Endothelial cell of umbilical vein (primary cell): ENCODE measurements around the gene IPO9. TPM values are rescaled to one million over a fixed set of nuclear protein-coding genes. Genes with fewer than 3 reads are reported as not detected.

Experiments used
- BruUV-seq: library from RNA; stranded (reverse); fragments of 400-500 nt; replicated peaks from 2 replicates; lab custom pipeline; 2021; lab: Mats Ljungman, UMichigan
- CTCF ChIA-PET: fragments of 300-600, 350-600 bp; sonication (Branson Sonifier 250); formaldehyde crosslinking; loops from one replicate; lab custom pipeline; 2021; ENCODE audit warnings: antibody characterized with exemption, inconsistent platforms; lab: Charles Lee
- POLR2A ChIA-PET: fragments of 300-600, 350-600 bp; sonication (Branson Sonifier 250); formaldehyde crosslinking; loops from one replicate; lab custom pipeline; 2021; ENCODE audit warnings: antibody characterized with exemption, inconsistent platforms; lab: Charles Lee
- DNase-seq: peaks from one replicate; pipeline ENCODE4 v3.0.0-alpha.2; 2011; ENCODE audit warnings: low read depth, low spot score
- FAIRE-seq: peaks from 2 replicates; lab custom pipeline; 2011; peaks lifted over from hg19 to GRCh38; lab: Jason Lieb, UNC
- H2AFZ ChIP-seq: 2 replicates; pipeline ENCODE4 v1.6.0; 2012; ENCODE audit warnings: low read depth, low read length, control low read depth, inconsistent platforms
- H3K27ac ChIP-seq: 2 replicates; pipeline ENCODE4 v1.5.1; 2011; ENCODE audit warnings: low read depth, mild to moderate bottlenecking, control low read depth, low read length, moderate library complexity; ENCODE audit not compliant: insufficient read depth
- H3K27me3 ChIP-seq, 2 experiments: 2 replicates each; pipeline versions ENCODE4 v1.6.0 to v1.6.1; 2011; ENCODE audit warnings: low read length in 2 of 2, mixed read lengths in 1 of 2; ENCODE audit not compliant: control insufficient read depth in 2 of 2, insufficient read depth in 2 of 2
- H3K36me3 ChIP-seq, 2 experiments: 2 replicates in 1 of 2; 3 replicates in 1 of 2; pipeline ENCODE4 v1.5.1; 2011; ENCODE audit warnings: low read length in 2 of 2, mild to moderate bottlenecking in 1 of 2, moderate library complexity in 1 of 2; ENCODE audit not compliant: control insufficient read depth in 2 of 2, insufficient read depth in 2 of 2; ENCODE audit errors: extremely low read depth in 1 of 2
- H3K4me1 ChIP-seq: 3 replicates; pipeline ENCODE4 v1.5.1; 2011; ENCODE audit warnings: mild to moderate bottlenecking, low read length; ENCODE audit not compliant: control insufficient read depth, insufficient read depth; ENCODE audit errors: extremely low read depth
- H3K4me2 ChIP-seq: 2 replicates; pipeline ENCODE4 v1.6.1; 2011; ENCODE audit warnings: low read length, control low read depth, mixed read lengths; ENCODE audit not compliant: insufficient read depth
- H3K4me3 ChIP-seq, 3 experiments: fragments of 200-600 bp in 1 of 3; sonication (generic), shearing (Covaris generic) in 1 of 3; replicated peaks in 1 of 3; 2 replicates each; pipeline ENCODE4 v1.5.1; 2011 to 2016; ENCODE audit warnings: control low read depth in 3 of 3, low read length in 3 of 3, mild to moderate bottlenecking in 2 of 3, inconsistent platforms in 1 of 3, low read depth in 1 of 3, moderate library complexity in 1 of 3; ENCODE audit not compliant: insufficient read depth in 1 of 3
- H3K79me2 ChIP-seq: 2 replicates; pipeline ENCODE4 v1.6.0; 2012; ENCODE audit warnings: low read length, inconsistent platforms; ENCODE audit not compliant: control insufficient read depth, insufficient read depth
- H3K9ac ChIP-seq: replicated peaks from 2 replicates; pipeline ENCODE3; 2011; ENCODE audit warnings: low read length, control low read depth; ENCODE audit not compliant: insufficient read depth; ENCODE audit errors: extremely low read depth
- H3K9me1 ChIP-seq: replicated peaks from 3 replicates; pipeline ENCODE4 v1.6.0; 2011; ENCODE audit warnings: mild to moderate bottlenecking, low read length; ENCODE audit not compliant: control insufficient read depth, insufficient read depth; ENCODE audit errors: extremely low read depth
- H3K9me3 ChIP-seq: replicated peaks from 2 replicates; pipeline ENCODE4 v1.5.1; 2012; ENCODE audit warnings: low read length, inconsistent platforms; ENCODE audit not compliant: control insufficient read depth, insufficient read depth
- H4K20me1 ChIP-seq: replicated peaks from 2 replicates; pipeline ENCODE3; 2011; ENCODE audit warnings: mild to moderate bottlenecking, low read length; ENCODE audit not compliant: control insufficient read depth, insufficient read depth; ENCODE audit errors: extremely low read depth
- EZH2 ChIP-seq: IDR thresholded peaks from 2 replicates; pipeline ENCODE4 v1.6.1; 2012; ENCODE audit warnings: borderline replicate concordance, low read depth, mild to moderate bottlenecking, moderate library complexity, low read length, inconsistent platforms; ENCODE audit not compliant: severe bottlenecking
- FOS ChIP-seq: IDR thresholded peaks from 2 replicates; pipeline ENCODE4 v1.6.1; 2011; ENCODE audit warnings: mild to moderate bottlenecking, low read length, moderate library complexity, borderline replicate concordance; ENCODE audit not compliant: insufficient read depth
- GATA2 ChIP-seq: IDR thresholded peaks from 2 replicates; pipeline ENCODE4 v1.7.0; 2011; ENCODE audit warnings: low read depth, mild to moderate bottlenecking, moderate library complexity, mixed read lengths, low read length; ENCODE audit not compliant: insufficient read length, insufficient read depth
- JUN ChIP-seq: IDR thresholded peaks from 2 replicates; pipeline ENCODE4 v1.6.1; 2011; ENCODE audit warnings: borderline replicate concordance, low read depth; ENCODE audit not compliant: insufficient read length, insufficient read depth
- MYC ChIP-seq: IDR thresholded peaks from one replicate; pipeline ENCODE4 v1.6.1; 2011; ENCODE audit warnings: mild to moderate bottlenecking, low read depth, low read length
- POLR2A ChIP-seq: IDR thresholded peaks from 2 replicates; pipeline ENCODE4 v1.6.1; 2012; ENCODE audit warnings: low read depth, mild to moderate bottlenecking, control low read depth, low read length
- POLR2AphosphoS5 ChIP-seq: IDR thresholded peaks from 2 replicates; pipeline ENCODE4 v1.6.1; 2012; ENCODE audit warnings: low read depth, mild to moderate bottlenecking, control low read depth, low read length, moderate library complexity; ENCODE audit not compliant: insufficient read depth
- dilution Hi-C: fragments of 300-500 bp; cut with MboI; formaldehyde crosslinking; loops from one replicate; pipeline ENCODE4 v1.15.0; 2019; ENCODE audit warnings: low sequenced_read_pairs; ENCODE audit not compliant: extremely low pct_ligation_motif_present
- intact Hi-C: fragments of 100-400 bp; cut with micrococcal nuclease; formaldehyde crosslinking; loops from one replicate; pipeline ENCODE4 v1.10.0; 2022
- polyA plus RNA-seq, 4 experiments: library from polyadenylated mRNA; depleted of rRNA in 3 of 4; stranded (reverse) in 3 of 4; unstranded in 1 of 4; fragments of >200 nt; gene quantifications; 2 replicates each; pipeline versions ENCODE4 v1.2.1 to v1.2.3, GENCODE V29; 2011 to 2012; ENCODE audit warnings: missing spikeins in 1 of 4
- total RNA-seq: library from RNA; stranded (reverse); gene quantifications from 2 replicates; pipeline ENCODE4 v1.2.3, GENCODE V29; 2021
- TF ChIP-seq, protein P1 (sequence below): IDR thresholded peaks from 2 replicates; pipeline ENCODE4 v1.6.1; 2011; ENCODE audit not compliant: insufficient read depth, insufficient read length
- TF ChIP-seq, protein P2 (sequence below), 2 donors: IDR thresholded peaks; 1 replicate in 1 of 2; 2 replicates in 1 of 2; pipeline ENCODE4 v1.5.1; 2011; ENCODE audit warnings: low read length in 2 of 2, mild to moderate bottlenecking in 2 of 2, moderate library complexity in 2 of 2, control low read depth in 1 of 2, inconsistent platforms in 1 of 2, low read depth in 1 of 2; ENCODE audit not compliant: insufficient read depth in 1 of 2; ENCODE audit errors: extremely low read depth in 1 of 2

IPO9 gene
- total and polyA plus RNA-seq, 2 donors (not counting 3 experiments of a cell fraction or from before 2014, with no cell fraction given) = 53.4 to 104 TPM

DNA sequence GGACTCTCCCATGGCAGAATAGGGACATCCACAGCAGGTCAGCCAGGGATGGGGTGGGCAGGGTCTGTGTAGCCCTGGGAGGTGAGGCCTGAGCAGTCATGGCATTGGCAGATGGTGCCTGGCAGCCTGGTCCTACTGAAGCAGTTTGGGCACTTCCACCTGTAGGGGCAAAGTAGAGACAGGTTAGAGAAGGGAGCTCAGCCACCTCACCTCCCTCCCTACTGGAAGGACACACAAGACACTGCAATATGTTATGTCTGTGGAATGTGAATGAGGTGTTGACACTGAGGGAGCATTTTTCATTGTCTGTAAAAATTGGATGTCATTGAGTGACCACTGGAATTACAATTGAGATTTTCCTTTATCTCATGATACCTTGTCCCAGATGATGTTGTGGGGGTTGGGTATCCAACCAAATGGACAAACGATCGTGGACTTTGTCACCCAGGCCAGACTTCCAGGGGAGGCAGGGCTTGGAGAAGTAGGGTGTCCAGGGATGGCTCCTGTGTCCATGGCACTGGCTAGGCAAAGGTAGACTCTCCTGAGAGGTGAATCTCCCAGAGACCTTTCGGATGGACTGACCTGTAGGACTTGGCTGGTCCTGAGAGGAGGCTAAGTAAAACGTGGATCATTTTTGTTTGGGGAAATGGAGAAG lies 69.4 kb downstream of the IPO9 start:
- H3K4me2 ChIP-seq = no peak overlapping the region
- H3K36me3 ChIP-seq = no peaks in the 10 kb centered on the region
- no peaks in the 10 kb centered on the region for H4K20me1 ChIP-seq
- FAIRE-seq = no peak
- H3K9me3 ChIP-seq = no peaks in the 10 kb centered on the region
- no peak overlapping the region for H3K9ac ChIP-seq
- intact Hi-C loops = no loop called here
- ChIA-PET POLR2A (no interaction called here), CTCF (interaction anchor here (0.7 to 10.8 kb wide), 6 partner anchors 12 to 70 kb away, joined by 3 to 577 read pairs (median 4); partner anchors contain the start of genes LMOD1 and TIMM17A)
- TF ChIP-seq, protein P1, sequence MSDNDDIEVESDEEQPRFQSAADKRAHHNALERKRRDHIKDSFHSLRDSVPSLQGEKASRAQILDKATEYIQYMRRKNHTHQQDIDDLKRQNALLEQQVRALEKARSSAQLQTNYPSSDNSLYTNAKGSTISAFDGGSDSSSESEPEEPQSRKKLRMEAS = no peak
- TF ChIP-seq EZH2 = no peak
- no peak for TF ChIP-seq JUN
- TF ChIP-seq, protein P2, sequence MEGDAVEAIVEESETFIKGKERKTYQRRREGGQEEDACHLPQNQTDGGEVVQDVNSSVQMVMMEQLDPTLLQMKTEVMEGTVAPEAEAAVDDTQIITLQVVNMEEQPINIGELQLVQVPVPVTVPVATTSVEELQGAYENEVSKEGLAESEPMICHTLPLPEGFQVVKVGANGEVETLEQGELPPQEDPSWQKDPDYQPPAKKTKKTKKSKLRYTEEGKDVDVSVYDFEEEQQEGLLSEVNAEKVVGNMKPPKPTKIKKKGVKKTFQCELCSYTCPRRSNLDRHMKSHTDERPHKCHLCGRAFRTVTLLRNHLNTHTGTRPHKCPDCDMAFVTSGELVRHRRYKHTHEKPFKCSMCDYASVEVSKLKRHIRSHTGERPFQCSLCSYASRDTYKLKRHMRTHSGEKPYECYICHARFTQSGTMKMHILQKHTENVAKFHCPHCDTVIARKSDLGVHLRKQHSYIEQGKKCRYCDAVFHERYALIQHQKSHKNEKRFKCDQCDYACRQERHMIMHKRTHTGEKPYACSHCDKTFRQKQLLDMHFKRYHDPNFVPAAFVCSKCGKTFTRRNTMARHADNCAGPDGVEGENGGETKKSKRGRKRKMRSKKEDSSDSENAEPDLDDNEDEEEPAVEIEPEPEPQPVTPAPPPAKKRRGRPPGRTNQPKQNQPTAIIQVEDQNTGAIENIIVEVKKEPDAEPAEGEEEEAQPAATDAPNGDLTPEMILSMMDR (IDR thresholded peaks at IDR 0.05; ENCODE audit: extremely low read depth in 1 of 2, insufficient read depth in 1 of 2, low read depth in 1 of 2, low read length in 2 of 2) = no peak
- TF ChIP-seq FOS = no peak
- no peak for TF ChIP-seq POLR2AphosphoS5
- TF ChIP-seq GATA2 = no peak
- TF ChIP-seq MYC = no peak
- no peak for TF ChIP-seq POLR2A
- no TSS peak for BruUV-seq
- H3K9me1 ChIP-seq = no peaks in the 10 kb centered on the region
- H3K27ac ChIP-seq = no peak overlapping the region
- no peak overlapping the region for H2AFZ ChIP-seq
- no peak overlapping the region for H3K4me3 ChIP-seq
- H3K4me1 ChIP-seq = peaks cover 4% of the 10 kb centered on the region
- no peaks in the 10 kb centered on the region for H3K79me2 ChIP-seq
- no peaks in the 10 kb centered on the region for H3K27me3 ChIP-seq
- dilution Hi-C loops = no loop called here
- DNase-seq = no peak
